Measurements from ENCODE around the gene SNED1.

DNA sequence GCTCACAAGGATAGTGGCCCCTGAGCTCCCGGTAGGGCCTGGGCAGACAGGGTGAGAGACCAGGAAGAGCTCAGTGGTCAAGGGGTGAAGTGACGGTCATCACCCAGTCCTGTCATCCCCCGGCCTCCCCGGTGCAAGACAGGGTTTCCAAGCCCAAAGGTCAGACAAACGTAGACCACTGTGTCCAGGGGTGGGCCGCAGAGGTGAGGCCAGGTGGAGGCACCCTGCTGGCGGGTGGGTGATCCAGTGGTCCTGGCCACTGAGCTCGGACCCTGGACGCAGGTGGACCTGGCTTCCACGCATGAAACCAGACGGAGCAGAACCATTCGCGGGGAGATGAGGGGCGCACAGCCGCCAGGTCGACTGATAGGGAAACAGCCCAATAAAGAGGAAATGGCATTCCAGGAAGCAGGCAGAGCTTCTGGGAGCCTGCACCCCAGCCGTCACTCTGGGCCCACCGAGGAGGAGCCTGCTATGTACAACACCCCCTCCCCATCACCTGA, 14.4 kb upstream of the SNED1 start:
- TF ChIP-seq, protein P1, sequence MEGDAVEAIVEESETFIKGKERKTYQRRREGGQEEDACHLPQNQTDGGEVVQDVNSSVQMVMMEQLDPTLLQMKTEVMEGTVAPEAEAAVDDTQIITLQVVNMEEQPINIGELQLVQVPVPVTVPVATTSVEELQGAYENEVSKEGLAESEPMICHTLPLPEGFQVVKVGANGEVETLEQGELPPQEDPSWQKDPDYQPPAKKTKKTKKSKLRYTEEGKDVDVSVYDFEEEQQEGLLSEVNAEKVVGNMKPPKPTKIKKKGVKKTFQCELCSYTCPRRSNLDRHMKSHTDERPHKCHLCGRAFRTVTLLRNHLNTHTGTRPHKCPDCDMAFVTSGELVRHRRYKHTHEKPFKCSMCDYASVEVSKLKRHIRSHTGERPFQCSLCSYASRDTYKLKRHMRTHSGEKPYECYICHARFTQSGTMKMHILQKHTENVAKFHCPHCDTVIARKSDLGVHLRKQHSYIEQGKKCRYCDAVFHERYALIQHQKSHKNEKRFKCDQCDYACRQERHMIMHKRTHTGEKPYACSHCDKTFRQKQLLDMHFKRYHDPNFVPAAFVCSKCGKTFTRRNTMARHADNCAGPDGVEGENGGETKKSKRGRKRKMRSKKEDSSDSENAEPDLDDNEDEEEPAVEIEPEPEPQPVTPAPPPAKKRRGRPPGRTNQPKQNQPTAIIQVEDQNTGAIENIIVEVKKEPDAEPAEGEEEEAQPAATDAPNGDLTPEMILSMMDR (IDR thresholded peaks at IDR 0.05) = no peak
- no peak for TF ChIP-seq EZH2 (IDR thresholded peaks at IDR 0.05)
- TF ChIP-seq EZH2phosphoT487 (IDR thresholded peaks at IDR 0.05) = no peak
